Neuronal stem cell (in vitro differentiated cells): ENCODE results near the gene CCL24.

ENCODE experiments used
- DNase-seq: peaks from one replicate; pipeline ENCODE4 v3.0.0-alpha.2; 2013; ENCODE audit warnings: low spot score
- H2AFZ ChIP-seq: one replicate; pipeline ENCODE4 v1.6.1; 2013; ENCODE audit warnings: mild to moderate bottlenecking, low read length, inconsistent platforms
- H2AK5ac ChIP-seq: 2 replicates; pipeline ENCODE4 v1.6.1; 2013; ENCODE audit warnings: low read depth, mild to moderate bottlenecking, inconsistent platforms, low read length, moderate library complexity, mixed read lengths
- H2BK120ac ChIP-seq: 2 replicates; pipeline ENCODE4 v1.6.1; 2013; ENCODE audit warnings: low read depth, mild to moderate bottlenecking, inconsistent platforms, low read length, moderate library complexity, mixed read lengths
- H2BK12ac ChIP-seq: one replicate; pipeline ENCODE4 v1.6.1; 2013; ENCODE audit warnings: low read length, inconsistent platforms
- H2BK15ac ChIP-seq: 2 replicates; pipeline ENCODE4 v1.6.1; 2013; ENCODE audit warnings: mild to moderate bottlenecking, low read length, inconsistent platforms, mixed read lengths
- H2BK5ac ChIP-seq: one replicate; pipeline ENCODE4 v1.6.1; 2013; ENCODE audit warnings: inconsistent platforms, mild to moderate bottlenecking, low read length, moderate library complexity
- H3K14ac ChIP-seq: one replicate; pipeline ENCODE4 v1.6.1; 2013; ENCODE audit warnings: low read length, inconsistent platforms
- H3K18ac ChIP-seq: 2 replicates; pipeline ENCODE4 v1.6.1; 2013; ENCODE audit warnings: low read length, inconsistent platforms
- H3K23ac ChIP-seq: 2 replicates; pipeline ENCODE4 v1.6.1; 2013; ENCODE audit warnings: low read depth, mild to moderate bottlenecking, mixed read lengths, low read length, inconsistent platforms; ENCODE audit not compliant: poor library complexity
- H3K27ac ChIP-seq: replicated peaks from 3 replicates; pipeline ENCODE4 v1.5.1; 2013; ENCODE audit warnings: low read length, inconsistent platforms
- H3K27me3 ChIP-seq, 3 experiments: 2 replicates each; pipeline ENCODE4 v1.6.1; 2013; ENCODE audit warnings: low read length in 3 of 3, mild to moderate bottlenecking in 2 of 3, inconsistent platforms in 1 of 3, low read depth in 1 of 3, mixed read lengths in 1 of 3, moderate library complexity in 1 of 3; ENCODE audit not compliant: control insufficient read depth in 3 of 3, insufficient read depth in 3 of 3
- H3K36me3 ChIP-seq, 2 donors: replicated peaks in 1 of 2; 2 replicates each; pipeline ENCODE4 v1.6.1; 2013; ENCODE audit warnings: low read length in 2 of 2; ENCODE audit not compliant: control insufficient read depth in 2 of 2, insufficient read depth in 2 of 2
- H3K4ac ChIP-seq: 2 replicates; pipeline ENCODE4 v1.6.1; 2013; ENCODE audit warnings: inconsistent platforms, mild to moderate bottlenecking, low read length, moderate library complexity
- H3K4me1 ChIP-seq, 2 donors: 1 replicate in 1 of 2; 2 replicates in 1 of 2; pipeline ENCODE4 v1.6.1; 2013; ENCODE audit warnings: low read length in 2 of 2, low read depth in 1 of 2; ENCODE audit not compliant: control insufficient read depth in 2 of 2, insufficient read depth in 1 of 2
- H3K4me2 ChIP-seq: one replicate; pipeline ENCODE4 v1.6.1; 2013; ENCODE audit warnings: mild to moderate bottlenecking, low read length, inconsistent platforms; ENCODE audit not compliant: insufficient read depth, poor library complexity, severe bottlenecking
- H3K4me3 ChIP-seq, 2 donors: 2 replicates each; pipeline ENCODE4 v1.5.1; 2013; ENCODE audit warnings: low read length in 2 of 2, mild to moderate bottlenecking in 2 of 2, inconsistent platforms in 1 of 2, moderate library complexity in 1 of 2
- H3K79me1 ChIP-seq: one replicate; pipeline ENCODE4 v1.6.1; 2013; ENCODE audit warnings: low read depth, mild to moderate bottlenecking, inconsistent platforms, low read length, moderate library complexity
- H3K9ac ChIP-seq: one replicate; pipeline ENCODE4 v1.6.1; 2013; ENCODE audit warnings: mild to moderate bottlenecking, low read depth, low read length, inconsistent platforms; ENCODE audit not compliant: poor library complexity
- H3K9me3 ChIP-seq, 2 donors: replicated peaks in 1 of 2; 2 replicates each; pipeline versions ENCODE3 to v1.6.1; 2013; ENCODE audit warnings: low read length in 2 of 2, mild to moderate bottlenecking in 2 of 2, inconsistent platforms in 1 of 2, low read depth in 1 of 2, mixed read lengths in 1 of 2, moderate library complexity in 1 of 2; ENCODE audit not compliant: control insufficient read depth in 2 of 2, insufficient read depth in 1 of 2
- H4K8ac ChIP-seq: one replicate; pipeline ENCODE4 v1.6.1; 2013; ENCODE audit warnings: low read depth, mild to moderate bottlenecking, inconsistent platforms, low read length, moderate library complexity
- H4K91ac ChIP-seq: one replicate; pipeline ENCODE4 v1.6.1; 2013; ENCODE audit warnings: low read length, low read depth, mild to moderate bottlenecking, inconsistent platforms; ENCODE audit not compliant: poor library complexity
- WGBS, 2 donors: extraction: QIAGEN DNeasy Blood & Tissue Kit; methylation state at CpG; one replicate each; pipeline ENCODE4 v1.1.7; 2013; ENCODE audit warnings: missing lambda C conversion rate in 2 of 2, mixed read lengths in 1 of 2; ENCODE audit not compliant: insufficient read length in 2 of 2, insufficient replicate concordance in 1 of 2; ENCODE audit errors: extremely low coverage in 2 of 2; 5-methylcytosine and 5-hydroxymethylcytosine counted together

Gene CCL24

GRCh38 chr7:75798770-75799169 is 14.8 kb downstream of the CCL24 start:
- no peak overlapping the region for H3K4ac ChIP-seq
- H3K27me3 ChIP-seq = no peaks in the 10 kb centered on the region
- H3K4me2 ChIP-seq = no peak overlapping the region
- H3K23ac ChIP-seq = no peak overlapping the region
- no peak overlapping the region for H3K27ac ChIP-seq
- no peak overlapping the region for H3K14ac ChIP-seq
- H2BK120ac ChIP-seq = no peak overlapping the region
- no peaks in the 10 kb centered on the region for H3K79me1 ChIP-seq
- no peak for DNase-seq
- no peak overlapping the region for H2BK5ac ChIP-seq
- H2AFZ ChIP-seq = no peak overlapping the region
- no peak overlapping the region for H4K8ac ChIP-seq
- no peak overlapping the region for H2BK15ac ChIP-seq
- no CpG with 5 or more reads among the region's 4 CpGs for WGBS, 2 donors
- no peak overlapping the region for H3K9ac ChIP-seq
- no peak overlapping the region for H2BK12ac ChIP-seq
- H3K4me3 ChIP-seq = no peak overlapping the region
- H3K9me3 ChIP-seq = no peaks in the 10 kb centered on the region
- H3K4me1 ChIP-seq = peaks cover 4 to 7% of the 10 kb centered on the region in 2 donors
- no peak overlapping the region for H3K18ac ChIP-seq
- no peak overlapping the region for H4K91ac ChIP-seq
- no peaks in the 10 kb centered on the region for H3K36me3 ChIP-seq
- H2AK5ac ChIP-seq = no peak overlapping the region

- H4K8ac ChIP-seq = no peak overlapping the region
- H3K4me1 ChIP-seq = peaks cover 4 to 7% of the 10 kb centered on the region in 2 donors
- H3K4me3 ChIP-seq = no peak overlapping the region
- WGBS, 2 donors = no CpG with 5 or more reads among the region's 6 CpGs
- H3K18ac ChIP-seq = no peak overlapping the region
- no peaks in the 10 kb centered on the region for H3K36me3 ChIP-seq
- no peaks in the 10 kb centered on the region for H3K79me1 ChIP-seq
- H3K27ac ChIP-seq = no peak overlapping the region
- H2BK15ac ChIP-seq = no peak overlapping the region
- H3K27me3 ChIP-seq = no peaks in the 10 kb centered on the region
- peak overlapping the region; percentile 55 for H3K23ac ChIP-seq
- no peak overlapping the region for H3K4me2 ChIP-seq
- no peak overlapping the region for H3K14ac ChIP-seq
- no peak overlapping the region for H3K4ac ChIP-seq
- no peak overlapping the region for H2AK5ac ChIP-seq
- no peaks in the 10 kb centered on the region for H3K9me3 ChIP-seq
- no peak overlapping the region for H3K9ac ChIP-seq
- DNase-seq = no peak
- H2BK5ac ChIP-seq = no peak overlapping the region
- H2BK12ac ChIP-seq = no peak overlapping the region
- peak overlapping the region; percentile 66 for H2AFZ ChIP-seq
- no peak overlapping the region for H2BK120ac ChIP-seq
- H4K91ac ChIP-seq = no peak overlapping the region
These were observed 17.2 kb downstream of the CCL24 start for GRCh38 chr7:75796420-75796819.

GRCh38 chr7:75795831-75796285 is 17.7 kb downstream of the CCL24 start:
- Histone ChIP-seq H3K9me3 (no peaks in the 10 kb centered on the region), H3K4me2 (no peak overlapping the region)
- WGBS, 2 donors = no CpG with 5 or more reads among the region's 9 CpGs

GRCh38 chr7:75793676-75794075 is 19.9 kb downstream of the CCL24 start:
- H4K8ac ChIP-seq = no peak overlapping the region
- no peaks in the 10 kb centered on the region for H3K79me1 ChIP-seq
- no peak overlapping the region for H3K14ac ChIP-seq
- H3K4ac ChIP-seq = no peak overlapping the region
- H2AK5ac ChIP-seq = no peak overlapping the region
- no peak overlapping the region for H3K4me3 ChIP-seq
- H2BK15ac ChIP-seq = no peak overlapping the region
- H3K9ac ChIP-seq = no peak overlapping the region
- no peak overlapping the region for H3K4me2 ChIP-seq
- H3K18ac ChIP-seq = no peak overlapping the region
- no peak for DNase-seq
- no CpG with 5 or more reads among the region's 2 CpGs for WGBS, 2 donors
- H2BK12ac ChIP-seq = no peak overlapping the region
- H4K91ac ChIP-seq = no peak overlapping the region
- peaks cover 0 to 4% (median 0%) of the 10 kb centered on the region in 3 experiments for H3K27me3 ChIP-seq
- no peaks in the 10 kb centered on the region for H3K36me3 ChIP-seq
- no peak overlapping the region for H2BK5ac ChIP-seq
- no peak overlapping the region for H2BK120ac ChIP-seq
- H3K9me3 ChIP-seq = no peaks in the 10 kb centered on the region
- no peak overlapping the region for H3K23ac ChIP-seq
- peaks cover 2 to 7% of the 10 kb centered on the region in 2 donors for H3K4me1 ChIP-seq
- H3K27ac ChIP-seq = no peak overlapping the region
- H2AFZ ChIP-seq = no peak overlapping the region

More at GRCh38 chr7:75795831-75796285, 17.7 kb downstream of the CCL24 start:
- no peak overlapping the region for H2BK12ac ChIP-seq
- no peaks in the 10 kb centered on the region for H3K27me3 ChIP-seq
- H3K18ac ChIP-seq = no peak overlapping the region
- H2BK15ac ChIP-seq = no peak overlapping the region
- H4K8ac ChIP-seq = no peak overlapping the region
- H3K9ac ChIP-seq = no peak overlapping the region
- H3K4me1 ChIP-seq = peaks cover 4 to 7% of the 10 kb centered on the region in 2 donors
- no peak overlapping the region for H3K27ac ChIP-seq
- no peaks in the 10 kb centered on the region for H3K36me3 ChIP-seq
- no peak overlapping the region for H2BK120ac ChIP-seq
- no peak overlapping the region for H3K4me3 ChIP-seq
- no peak overlapping the region for H2AK5ac ChIP-seq
- H3K23ac ChIP-seq = no peak overlapping the region
- H3K4ac ChIP-seq = no peak overlapping the region
- H2BK5ac ChIP-seq = no peak overlapping the region
- H2AFZ ChIP-seq = peak overlapping the region; percentile 66
- H4K91ac ChIP-seq = no peak overlapping the region
- no peaks in the 10 kb centered on the region for H3K79me1 ChIP-seq
- no peak for DNase-seq
- H3K14ac ChIP-seq = no peak overlapping the region
